ENCODE results near the gene DCTN2.
"Not testable (repeated sequence)": the region's sequence is repeated elsewhere in the genome, so short reads cannot be mapped to it uniquely, and the experiment has no call there.

The DCTN2 gene

DNA sequence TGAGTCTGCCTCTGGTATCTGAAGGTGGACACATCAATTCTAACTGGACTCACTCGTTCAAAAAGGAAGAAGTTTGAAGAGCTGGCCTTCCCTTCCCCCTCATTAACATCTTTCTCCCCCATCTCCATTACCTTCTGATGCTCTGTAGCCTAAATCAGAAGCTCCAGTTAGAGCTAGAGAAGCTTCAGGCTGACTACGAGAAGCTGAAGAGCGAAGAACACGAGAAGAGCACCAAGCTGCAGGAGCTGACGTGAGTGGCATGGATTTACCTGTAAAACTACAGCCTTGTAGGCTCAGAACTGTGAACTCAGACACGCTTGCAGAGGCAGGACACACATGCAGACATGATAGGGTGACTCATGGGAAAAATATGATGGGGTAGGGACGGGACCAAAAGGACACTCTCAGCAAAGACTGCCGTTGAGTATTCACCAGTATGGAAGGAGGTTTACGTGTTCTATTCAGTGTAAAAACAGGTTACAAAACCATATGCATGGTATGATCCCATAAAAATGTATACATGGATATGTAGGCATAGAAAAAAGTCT lies 29.7 kb upstream of the DCTN2 start:
- TF ChIP-seq, protein P1, sequence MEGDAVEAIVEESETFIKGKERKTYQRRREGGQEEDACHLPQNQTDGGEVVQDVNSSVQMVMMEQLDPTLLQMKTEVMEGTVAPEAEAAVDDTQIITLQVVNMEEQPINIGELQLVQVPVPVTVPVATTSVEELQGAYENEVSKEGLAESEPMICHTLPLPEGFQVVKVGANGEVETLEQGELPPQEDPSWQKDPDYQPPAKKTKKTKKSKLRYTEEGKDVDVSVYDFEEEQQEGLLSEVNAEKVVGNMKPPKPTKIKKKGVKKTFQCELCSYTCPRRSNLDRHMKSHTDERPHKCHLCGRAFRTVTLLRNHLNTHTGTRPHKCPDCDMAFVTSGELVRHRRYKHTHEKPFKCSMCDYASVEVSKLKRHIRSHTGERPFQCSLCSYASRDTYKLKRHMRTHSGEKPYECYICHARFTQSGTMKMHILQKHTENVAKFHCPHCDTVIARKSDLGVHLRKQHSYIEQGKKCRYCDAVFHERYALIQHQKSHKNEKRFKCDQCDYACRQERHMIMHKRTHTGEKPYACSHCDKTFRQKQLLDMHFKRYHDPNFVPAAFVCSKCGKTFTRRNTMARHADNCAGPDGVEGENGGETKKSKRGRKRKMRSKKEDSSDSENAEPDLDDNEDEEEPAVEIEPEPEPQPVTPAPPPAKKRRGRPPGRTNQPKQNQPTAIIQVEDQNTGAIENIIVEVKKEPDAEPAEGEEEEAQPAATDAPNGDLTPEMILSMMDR (IDR thresholded peaks at IDR 0.05; ENCODE audit: low read depth, low read length): no peak
- no peak overlapping the region for H3K4me3 ChIP-seq (replicated peaks in 1 of 2; ENCODE audit: low read depth in 2 of 2, low read length in 2 of 2)
- peak in 1 of 2 donors; percentile 29 for DNase-seq (ENCODE audit: low read depth in 2 of 2)

DNA sequence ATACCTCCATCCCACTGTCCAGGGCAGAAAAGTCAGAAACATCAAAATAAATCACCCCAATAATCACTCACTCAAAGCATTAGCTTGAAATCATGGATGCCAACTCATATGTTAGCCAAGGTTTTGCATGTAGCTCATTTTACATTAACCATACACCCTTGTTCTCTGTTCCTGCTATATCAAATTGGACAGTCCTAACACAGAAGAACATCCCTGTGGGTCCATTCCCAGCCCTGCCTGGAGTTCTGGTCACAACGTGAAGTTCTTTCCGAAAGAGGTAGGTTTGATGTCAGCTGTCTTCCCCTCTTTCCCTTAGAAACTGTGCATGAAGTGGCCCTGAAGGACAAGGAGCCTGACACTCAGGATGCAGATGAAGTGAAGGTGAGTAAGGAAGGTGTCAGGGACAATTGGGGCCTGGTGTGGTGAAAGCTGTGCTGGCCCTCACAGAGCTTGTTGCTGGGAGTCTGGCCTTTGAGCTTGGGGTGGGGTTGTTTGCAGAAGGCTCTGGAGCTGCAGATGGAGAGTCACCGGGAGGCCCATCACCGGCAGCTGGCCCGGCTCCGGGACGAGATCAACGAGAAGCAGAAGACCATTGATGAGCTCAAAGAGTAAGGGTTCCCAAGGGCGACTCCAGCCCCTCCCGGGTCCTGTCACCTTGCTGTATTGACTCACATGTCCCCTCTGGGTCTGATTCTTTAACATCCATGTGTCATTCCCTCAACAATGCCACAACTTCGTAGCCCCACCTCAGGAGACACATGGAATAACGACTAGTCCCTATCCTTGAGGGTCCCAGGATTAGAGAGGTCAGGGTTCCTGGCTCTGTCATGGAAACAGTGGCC lies 29.0 kb upstream of the DCTN2 start:
- H3K4me3 ChIP-seq (replicated peaks in 1 of 2; ENCODE audit: low read depth in 2 of 2, low read length in 2 of 2): no peak overlapping the region
- DNase-seq (ENCODE audit: low read depth in 2 of 2): no peak
- TF ChIP-seq, protein P1 (IDR thresholded peaks at IDR 0.05; ENCODE audit: low read depth, low read length): no peak

DNA sequence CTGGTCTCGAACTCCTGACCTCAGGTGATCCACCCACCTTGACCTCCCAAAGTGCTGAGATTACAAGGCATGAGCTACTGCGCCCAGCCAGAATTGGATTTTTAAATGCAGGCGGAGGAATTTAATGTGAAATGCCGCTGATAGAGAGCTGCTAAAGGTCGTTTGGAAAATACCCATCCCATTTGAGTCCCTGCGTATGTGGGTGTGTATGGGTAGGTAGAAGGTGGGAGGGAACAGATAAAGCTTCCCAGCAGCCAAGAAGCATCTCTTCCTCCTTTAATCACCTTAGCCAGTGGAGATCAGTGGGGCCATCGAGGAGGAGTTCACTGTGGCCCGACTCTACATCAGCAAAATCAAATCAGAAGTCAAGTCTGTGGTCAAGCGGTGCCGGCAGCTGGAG lies 27.8 kb upstream of the DCTN2 start:
- TF ChIP-seq, protein P1 (IDR thresholded peaks at IDR 0.05; ENCODE audit: low read depth, low read length): no peak
- DNase-seq (ENCODE audit: low read depth in 2 of 2): no peak
- H3K4me3 ChIP-seq (replicated peaks in 1 of 2; ENCODE audit: low read depth in 2 of 2, low read length in 2 of 2): no peak overlapping the region

DNA sequence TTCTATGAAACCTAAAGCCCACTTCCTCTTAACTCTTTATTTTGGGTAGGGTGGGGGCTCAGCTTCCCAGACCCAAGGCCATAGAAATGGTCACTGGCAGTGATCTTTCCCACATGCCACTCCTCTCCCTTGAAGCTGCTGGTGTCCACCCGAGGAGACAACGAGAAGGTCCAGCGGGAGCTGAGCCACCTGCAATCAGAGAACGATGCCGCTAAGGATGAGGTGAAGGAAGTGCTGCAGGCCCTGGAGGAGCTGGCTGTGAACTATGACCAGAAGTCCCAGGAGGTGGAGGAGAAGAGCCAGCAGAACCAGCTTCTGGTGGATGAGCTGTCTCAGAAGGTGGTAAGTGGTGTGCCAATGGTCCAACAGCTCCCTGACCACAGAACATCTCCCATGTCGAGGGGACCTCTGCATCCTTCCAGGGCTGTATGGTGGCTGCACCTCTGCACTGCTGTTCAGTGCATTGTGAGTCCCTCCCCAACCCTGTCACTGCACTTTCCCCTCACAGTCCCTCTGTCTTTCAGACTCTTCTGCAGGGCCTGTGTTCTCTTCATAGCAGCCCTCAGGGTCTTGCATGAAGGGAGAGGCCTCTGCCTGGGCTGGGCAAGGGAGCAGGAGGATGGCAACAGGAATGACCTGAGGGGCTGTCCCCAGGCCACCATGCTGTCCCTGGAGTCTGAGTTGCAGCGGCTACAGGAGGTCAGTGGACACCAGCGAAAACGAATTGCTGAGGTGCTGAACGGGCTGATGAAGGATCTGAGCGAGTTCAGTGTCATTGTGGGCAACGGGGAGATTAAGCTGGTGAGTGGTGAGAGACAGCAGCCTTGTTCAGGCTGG lies 25.2 kb upstream of the DCTN2 start:
- H3K4me3 ChIP-seq (replicated peaks in 1 of 2; ENCODE audit: low read depth in 2 of 2, low read length in 2 of 2): no peak overlapping the region
- TF ChIP-seq, protein P1 (IDR thresholded peaks at IDR 0.05; ENCODE audit: low read depth, low read length): no peak
- DNase-seq (ENCODE audit: low read depth in 2 of 2): no peak

DNA sequence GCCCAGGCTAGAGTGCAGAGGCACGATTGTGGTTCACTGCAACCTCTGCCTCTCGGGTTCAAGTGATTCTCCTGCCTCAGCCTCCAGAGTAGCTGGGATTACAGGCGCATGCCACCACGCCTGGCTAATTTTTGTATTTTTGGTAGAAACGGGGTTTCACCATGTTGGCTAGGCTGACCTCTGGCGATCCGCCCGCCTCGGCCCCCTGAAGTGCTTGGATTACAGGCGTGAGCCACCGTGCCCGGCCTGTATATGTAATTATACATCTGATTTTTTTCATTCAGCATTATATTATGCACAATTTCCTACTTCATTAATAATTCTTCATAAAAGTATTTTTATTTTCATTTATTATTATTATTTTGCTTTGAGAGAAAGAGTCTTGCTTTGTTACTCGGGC lies 23.4 kb upstream of the DCTN2 start:
- DNase-seq (ENCODE audit: low read depth in 2 of 2); H3K4me3 ChIP-seq (replicated peaks in 1 of 2; ENCODE audit: low read depth in 2 of 2, low read length in 2 of 2): not testable (repeated sequence)

DNA sequence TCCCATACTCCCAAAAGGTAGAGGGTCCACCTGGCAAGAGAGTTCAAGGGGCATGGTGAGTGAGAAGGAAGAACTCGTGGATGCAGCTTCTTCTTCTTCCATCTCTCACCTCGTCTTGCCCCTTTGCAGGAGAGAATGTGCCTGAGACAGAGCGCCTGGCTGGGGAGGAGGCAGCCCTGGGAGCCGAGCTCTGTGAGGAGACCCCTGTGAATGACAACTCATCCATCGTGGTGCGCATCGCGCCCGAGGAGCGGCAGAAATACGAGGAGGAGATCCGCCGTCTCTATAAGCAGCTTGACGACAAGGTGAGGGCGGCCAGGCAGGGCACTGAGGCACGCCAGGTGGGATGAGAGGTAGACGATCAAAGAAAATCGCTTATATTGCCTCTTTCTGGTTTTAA lies 22.9 kb upstream of the DCTN2 start:
- H3K4me3 ChIP-seq (replicated peaks in 1 of 2; ENCODE audit: low read depth in 2 of 2, low read length in 2 of 2): no peak overlapping the region
- TF ChIP-seq, protein P1 (IDR thresholded peaks at IDR 0.05; ENCODE audit: low read depth, low read length): no peak

DNA sequence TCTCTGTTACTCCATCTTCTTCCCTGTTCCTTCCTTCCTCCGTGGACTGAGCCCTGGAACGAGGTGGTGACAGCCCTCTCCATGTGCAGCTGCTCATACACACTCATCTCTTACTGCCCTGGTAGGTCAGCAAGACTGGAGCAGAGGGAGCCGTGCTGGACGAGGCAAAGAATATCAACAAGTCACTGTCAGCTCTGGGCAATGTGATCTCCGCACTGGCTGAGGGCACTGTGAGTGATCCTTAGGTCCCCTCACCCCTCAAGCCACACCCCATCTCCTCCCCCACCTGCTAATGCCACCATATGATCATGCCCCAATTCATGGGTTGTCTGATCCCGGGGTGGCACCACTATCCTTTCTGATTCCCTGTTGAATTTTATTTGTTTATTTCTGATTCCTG lies 21.8 kb upstream of the DCTN2 start:
- H3K4me3 ChIP-seq (replicated peaks in 1 of 2; ENCODE audit: low read depth in 2 of 2, low read length in 2 of 2): no peak overlapping the region
- TF ChIP-seq, protein P1 (IDR thresholded peaks at IDR 0.05; ENCODE audit: low read depth, low read length): no peak
- no peak for DNase-seq (ENCODE audit: low read depth in 2 of 2)

More for the DNA sequence above, 22.9 kb upstream of the DCTN2 start:
- no peak for DNase-seq (ENCODE audit: low read depth in 2 of 2)

Data from cardiac fibroblast (primary cell).